A673 (cell line): Measurements from ENCODE around the gene PSME3IP1.

Source experiments
- CTCF ChIP-seq: fragments of 300-800, 200-600 bp; sonication (generic); conservative IDR thresholded peaks from 2 replicates; pipeline ENCODE4 v1.5.1; 2017; ENCODE audit warnings: low read depth, mild to moderate bottlenecking, antibody characterized with exemption, low read length, moderate library complexity, mixed read lengths
- EZH2 ChIP-seq: fragments of 200-600 bp; sonication (generic); IDR thresholded peaks from 2 replicates; pipeline ENCODE4 v1.6.1; 2017; ENCODE audit warnings: borderline replicate concordance, low read depth, mild to moderate bottlenecking, mixed read lengths, antibody characterized with exemption, low read length; ENCODE audit not compliant: poor library complexity, severe bottlenecking

GRCh38 chr16:57146040-57146647 is 39.7 kb downstream of the PSME3IP1 start:
- no peak for TF ChIP-seq CTCF
- TF ChIP-seq EZH2, result no peak
